ENCODE results near the gene SOCS6. TPM values are rescaled to one million over a fixed set of nuclear protein-coding genes. Genes with fewer than 3 reads are reported as not detected.

Gene SOCS6
- total RNA-seq, 4 donors from 2014 or later, result 21.5 to 25.3 (median 23.6) TPM

DNA sequence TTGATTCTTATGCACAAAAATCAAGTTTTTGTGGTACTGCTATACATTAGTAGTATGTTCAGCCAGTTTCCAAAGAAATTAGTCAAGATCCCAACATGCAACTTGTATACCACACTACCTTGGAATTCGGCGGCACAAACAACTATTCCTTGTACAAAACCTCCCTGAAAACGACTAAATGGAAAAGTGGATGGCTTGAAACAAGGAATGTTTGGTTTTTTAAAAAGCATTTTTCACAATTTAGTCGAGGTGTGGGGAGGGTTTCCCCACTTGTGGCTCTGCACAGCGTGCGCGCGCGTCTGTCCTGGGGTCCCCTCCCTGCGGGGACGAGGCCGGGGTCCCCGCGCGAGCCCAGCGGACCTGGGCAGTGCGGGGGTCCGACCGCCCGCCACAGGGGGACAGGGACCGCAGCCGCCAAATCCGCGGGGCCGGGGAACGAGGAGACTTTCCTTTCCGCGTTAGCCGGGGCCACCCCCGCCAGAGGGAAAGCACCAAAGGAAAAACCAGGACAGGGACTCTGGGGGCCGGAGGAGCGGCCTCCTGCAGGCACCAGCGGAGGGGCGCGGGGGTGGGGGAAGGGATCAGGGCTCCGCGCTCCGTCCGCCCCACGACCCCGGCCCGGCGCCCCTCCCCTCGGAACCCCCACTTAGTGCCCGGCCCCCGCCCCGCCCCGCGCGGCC is 534 bp upstream of the SOCS6 start:
- H3K27me3 ChIP-seq, result no peaks in the 10 kb centered on the region
- peak overlapping the region; percentile 57 to 93 (median 91) for H3K27ac ChIP-seq
- H3K36me3 ChIP-seq, result no peaks in the 10 kb centered on the region
- H3K4me3 ChIP-seq, result peak overlapping the region; percentile 57 to 87
- H3K4me1 ChIP-seq, result peaks cover 8 to 40% (median 9%) of the 10 kb centered on the region in 3 donors
- no peak for TF ChIP-seq POLR2AphosphoS5 (IDR thresholded peaks at IDR 0.05)
- TF ChIP-seq EP300 (IDR thresholded peaks at IDR 0.05), result no peak
- TF ChIP-seq, protein P1, sequence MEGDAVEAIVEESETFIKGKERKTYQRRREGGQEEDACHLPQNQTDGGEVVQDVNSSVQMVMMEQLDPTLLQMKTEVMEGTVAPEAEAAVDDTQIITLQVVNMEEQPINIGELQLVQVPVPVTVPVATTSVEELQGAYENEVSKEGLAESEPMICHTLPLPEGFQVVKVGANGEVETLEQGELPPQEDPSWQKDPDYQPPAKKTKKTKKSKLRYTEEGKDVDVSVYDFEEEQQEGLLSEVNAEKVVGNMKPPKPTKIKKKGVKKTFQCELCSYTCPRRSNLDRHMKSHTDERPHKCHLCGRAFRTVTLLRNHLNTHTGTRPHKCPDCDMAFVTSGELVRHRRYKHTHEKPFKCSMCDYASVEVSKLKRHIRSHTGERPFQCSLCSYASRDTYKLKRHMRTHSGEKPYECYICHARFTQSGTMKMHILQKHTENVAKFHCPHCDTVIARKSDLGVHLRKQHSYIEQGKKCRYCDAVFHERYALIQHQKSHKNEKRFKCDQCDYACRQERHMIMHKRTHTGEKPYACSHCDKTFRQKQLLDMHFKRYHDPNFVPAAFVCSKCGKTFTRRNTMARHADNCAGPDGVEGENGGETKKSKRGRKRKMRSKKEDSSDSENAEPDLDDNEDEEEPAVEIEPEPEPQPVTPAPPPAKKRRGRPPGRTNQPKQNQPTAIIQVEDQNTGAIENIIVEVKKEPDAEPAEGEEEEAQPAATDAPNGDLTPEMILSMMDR (IDR thresholded peaks at IDR 0.05), result no peak
- WGBS, 2 donors (ENCODE audit: low coverage in 1 of 2), result 2 to 11% methylated on average over 4 to 12 of the region's 50 CpGs
- peak; percentile 56 for ATAC-seq
- H3K9me3 ChIP-seq, result no peaks in the 10 kb centered on the region

DNA sequence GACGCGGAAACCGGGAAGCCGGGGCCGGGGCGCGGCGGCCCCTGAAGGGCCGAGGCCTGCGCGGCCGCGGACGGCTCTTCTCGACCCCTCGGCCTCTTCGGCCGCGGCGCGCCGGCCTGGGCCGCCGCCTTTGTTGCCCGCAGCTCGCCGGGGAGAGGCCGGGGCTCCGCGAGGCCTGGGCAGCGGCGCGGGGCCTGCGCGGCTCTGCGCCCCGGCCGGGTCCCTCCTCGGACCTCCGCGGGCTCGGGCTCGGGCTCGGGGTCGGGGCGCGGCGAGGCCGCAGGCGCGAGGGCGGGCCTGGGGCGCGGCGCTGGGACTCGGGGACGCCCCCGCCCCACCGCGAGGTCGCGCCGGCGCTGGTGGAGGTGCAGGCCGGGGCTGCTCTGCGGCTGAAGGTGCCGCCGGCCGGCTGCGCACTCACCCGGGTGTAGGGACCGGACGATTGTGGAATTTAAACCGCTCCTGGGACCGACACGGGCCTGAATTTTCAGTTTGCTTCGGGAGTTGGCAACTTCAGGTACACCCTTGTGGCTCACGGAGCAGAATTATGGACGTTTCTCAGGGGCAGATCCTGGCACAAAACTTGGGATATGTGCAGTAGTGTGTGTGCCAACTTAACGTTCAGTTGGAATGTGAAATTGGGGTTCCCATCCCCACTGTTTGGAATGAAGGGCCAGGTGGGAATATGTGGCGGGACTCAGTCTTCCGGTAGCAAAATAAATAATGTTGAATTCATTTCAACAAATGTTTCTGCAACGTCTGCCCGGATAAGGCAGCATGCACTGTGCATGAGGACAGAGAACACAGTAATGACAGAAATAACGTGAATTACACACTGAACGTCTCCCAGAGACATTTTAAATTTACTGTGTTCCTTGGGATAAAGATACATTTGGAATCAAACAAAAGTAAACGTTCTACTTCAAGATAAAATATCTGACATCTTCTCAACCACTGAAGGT is 787 bp downstream of the SOCS6 start:
- no peaks in the 10 kb centered on the region for H3K27me3 ChIP-seq
- H3K36me3 ChIP-seq, result no peaks in the 10 kb centered on the region
- ATAC-seq, result peak; percentile 67
- H3K9me3 ChIP-seq, result no peaks in the 10 kb centered on the region
- H3K4me3 ChIP-seq, result peak overlapping the region; percentile 57 to 87
- peaks cover 8 to 53% (median 9%) of the 10 kb centered on the region in 3 donors for H3K4me1 ChIP-seq
- TF ChIP-seq, protein P1 (IDR thresholded peaks at IDR 0.05), result no peak
- no peak for TF ChIP-seq POLR2A (IDR thresholded peaks at IDR 0.05)
- no peak for TF ChIP-seq EP300 (IDR thresholded peaks at IDR 0.05)
- TF ChIP-seq POLR2AphosphoS5 (IDR thresholded peaks at IDR 0.05), result no peak
- peak overlapping the region; percentile 36 to 93 (median 91) for H3K27ac ChIP-seq
- 0% methylated on average over 7 to 15 of the region's 87 CpGs for WGBS, 2 donors (ENCODE audit: low coverage in 1 of 2)

DNA sequence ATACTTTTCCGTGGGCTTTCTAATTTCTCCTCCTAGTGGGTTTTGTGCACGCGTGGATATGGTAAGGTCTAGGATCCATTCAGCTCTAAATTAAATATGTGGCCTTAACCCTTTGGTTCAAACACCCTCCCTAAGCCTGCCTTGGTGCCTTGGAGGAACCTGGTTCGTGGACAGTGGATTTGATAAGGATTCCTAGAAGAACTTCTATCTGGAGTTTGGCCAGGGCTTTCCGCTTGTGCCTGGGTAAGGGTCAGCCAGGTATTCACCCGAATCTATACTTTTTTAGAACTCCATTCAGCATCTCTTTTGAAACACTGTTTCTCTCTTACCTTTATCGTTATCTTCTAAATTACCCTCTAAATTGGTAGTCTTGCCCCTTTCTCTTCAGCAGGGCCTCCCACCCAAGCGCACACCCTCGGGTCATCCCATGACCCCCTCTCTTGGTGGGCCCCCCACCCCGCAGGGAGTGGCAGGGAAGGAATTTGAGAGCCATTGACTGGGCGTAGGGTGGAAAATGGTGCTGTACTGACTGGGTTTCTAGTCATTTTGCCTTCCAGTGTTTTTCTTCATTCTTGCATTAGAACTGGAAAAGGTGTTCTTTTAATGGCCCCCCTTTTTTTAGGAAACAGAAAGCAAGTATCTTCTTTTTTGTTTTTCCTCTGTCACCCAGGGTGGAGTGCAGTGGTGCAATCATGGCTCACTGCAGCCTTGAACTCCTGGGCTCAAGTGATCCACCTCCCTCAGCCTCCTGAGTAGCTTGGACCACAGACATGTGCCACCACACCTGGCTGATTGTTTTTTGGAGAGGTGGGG is 1.8 kb downstream of the SOCS6 start:
- H3K4me1 ChIP-seq, result peaks cover 8 to 64% (median 12%) of the 10 kb centered on the region in 3 donors
- no peaks in the 10 kb centered on the region for H3K27me3 ChIP-seq
- no peak for ATAC-seq
- H3K36me3 ChIP-seq, result no peaks in the 10 kb centered on the region
- peak overlapping the region in 1 of 4 donors; percentile 89 for H3K27ac ChIP-seq
- WGBS, 2 donors (ENCODE audit: low coverage in 1 of 2), result 37 to 40% methylated on average over 6 to 9 of the region's 11 CpGs
- TF ChIP-seq EP300 (IDR thresholded peaks at IDR 0.05), result no peak
- TF ChIP-seq, protein P1 (IDR thresholded peaks at IDR 0.05), result no peak
- TF ChIP-seq POLR2A (IDR thresholded peaks at IDR 0.05), result no peak
- no peak for TF ChIP-seq POLR2AphosphoS5 (IDR thresholded peaks at IDR 0.05)
- H3K4me3 ChIP-seq, result peak overlapping the region; percentile 57 to 87
- no peaks in the 10 kb centered on the region for H3K9me3 ChIP-seq

DNA sequence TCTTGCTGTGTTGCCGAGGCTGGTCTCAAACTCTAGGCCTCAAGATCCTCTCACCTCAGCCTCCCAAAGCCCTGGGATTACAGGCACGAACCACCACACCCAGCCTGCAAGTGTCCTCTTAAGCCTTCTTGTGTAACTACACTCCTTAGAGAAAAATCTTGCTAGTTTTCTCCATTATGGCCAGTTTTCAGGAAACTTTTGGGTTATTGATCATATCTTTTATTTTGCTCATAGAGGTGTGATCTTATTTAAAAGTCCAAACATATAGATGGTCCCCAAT is 2.4 kb downstream of the SOCS6 start:
- 86 to 100% methylated on average over 1 to 2 of the region's 2 CpGs for WGBS, 2 donors (ENCODE audit: low coverage in 1 of 2)
- H3K4me3 ChIP-seq, result no peak overlapping the region
- no peak for ATAC-seq

More for the DNA sequence above, 2.4 kb downstream of the SOCS6 start:
- TF ChIP-seq EP300 (IDR thresholded peaks at IDR 0.05) (no peak), POLR2AphosphoS5 (IDR thresholded peaks at IDR 0.05) (no peak), POLR2A (IDR thresholded peaks at IDR 0.05) (no peak)
- TF ChIP-seq, protein P1 (IDR thresholded peaks at IDR 0.05), result no peak
- Histone ChIP-seq H3K9me3 (no peaks in the 10 kb centered on the region), H3K36me3 (no peaks in the 10 kb centered on the region), H3K27ac (no peak overlapping the region), H3K27me3 (no peaks in the 10 kb centered on the region), H3K4me1 (peaks cover 8 to 69% (median 14%) of the 10 kb centered on the region in 3 donors)

Measured in gastroesophageal sphincter (tissue), 4 donors.